Gastrocnemius medialis (tissue), 4 donors: Measurements from ENCODE around the gene PDZRN3. TPM values are rescaled to one million over a fixed set of nuclear protein-coding genes. Genes with fewer than 3 reads are reported as not detected.

Experiments
- ATAC-seq, 2 donors: fragments of 150-250 bp; one replicate each; pipeline ENCODE4 v1.9.1; 2016
- DNase-seq, 2 donors: peaks; one replicate each; pipeline ENCODE4 v3.0.0-alpha.2; 2019
- H3K27ac ChIP-seq, 4 donors: fragments of 200-600 bp; sonication (generic); 1 replicate in 1 of 4; 2 replicates in 3 of 4; pipeline ENCODE4 v1.5.1; 2016 to 2018; ENCODE audit warnings: mild to moderate bottlenecking in 2 of 4, moderate library complexity in 1 of 4
- H3K27me3 ChIP-seq, 3 donors: fragments of 200-600 bp; sonication (generic) in 2 of 3; 1 replicate in 1 of 3; 2 replicates in 2 of 3; pipeline versions ENCODE4 v1.5.1 to v1.6.0; 2016 to 2019; ENCODE audit warnings: mild to moderate bottlenecking in 1 of 3, moderate library complexity in 1 of 3
- H3K36me3 ChIP-seq, 2 donors: fragments of 200-600 bp; sonication (generic) in 1 of 2; one replicate each; pipeline ENCODE4 v1.5.1; 2017 to 2018
- H3K4me1 ChIP-seq, 2 donors: fragments of 200-600 bp; sonication (generic) in 1 of 2; one replicate each; pipeline ENCODE4 v1.5.1; 2016 to 2017; ENCODE audit warnings: mild to moderate bottlenecking in 2 of 2
- H3K4me3 ChIP-seq, 4 donors: fragments of 200-600 bp; sonication (generic) in 3 of 4; 1 replicate in 1 of 4; 2 replicates in 3 of 4; pipeline ENCODE4 v1.5.1; 2016 to 2019; ENCODE audit warnings: mild to moderate bottlenecking in 2 of 4
- H3K9me3 ChIP-seq, 3 donors: fragments of 200-600 bp; sonication (generic) in 2 of 3; 1 replicate in 1 of 3; 2 replicates in 2 of 3; pipeline ENCODE4 v1.5.1; 2016 to 2019
- CTCF ChIP-seq, 5 experiments: fragments of 450-650 bp in 3 of 5; fragments of 200-600 bp in 2 of 5; sonication (generic) in 2 of 5; IDR thresholded peaks in 4 of 5; conservative IDR thresholded peaks in 1 of 5; 1 replicate in 4 of 5; 2 replicates in 1 of 5; pipeline ENCODE4 v1.5.1; 2016 to 2019; ENCODE audit warnings: antibody characterized with exemption in 5 of 5, mild to moderate bottlenecking in 3 of 5, moderate library complexity in 3 of 5
- POLR2A ChIP-seq, 2 donors: fragments of 450-650 bp; IDR thresholded peaks; one replicate each; pipeline ENCODE4 v1.6.1; 2017; ENCODE audit warnings: antibody characterized with exemption in 2 of 2, mild to moderate bottlenecking in 2 of 2, moderate library complexity in 2 of 2
- in situ Hi-C, 4 donors: fragments of 200-750 bp; cut with MboI; loops; one replicate each; pipeline versions ENCODE4 v1.15.0 to v1.8.0; 2017; ENCODE audit warnings: low sequenced_read_pairs in 4 of 4
- intact Hi-C: fragments of 100-400 bp; cut with DNase I; formaldehyde crosslinking; loops from one replicate; pipeline ENCODE4 v1.15.1; 2023; ENCODE audit warnings: low total_unique reads
- total RNA-seq, 4 donors: library from RNA; depleted of rRNA; stranded (reverse); fragments of >200 nt; gene quantifications; one replicate each; pipeline versions ENCODE4 v1.1.0 to v1.2.3, GENCODE V29; 2016

The PDZRN3 gene
- total RNA-seq, 4 donors from 2014 or later, result 9.1 to 30.3 (median 24.7) TPM

- no peak overlapping the region for H3K27ac ChIP-seq
- in situ Hi-C loops, result no loop called here
- TF ChIP-seq CTCF (IDR thresholded peaks at IDR 0.05 in 4 of 5, conservative IDR thresholded peaks at IDR 0.05 in 1 of 5), result no peak
- TF ChIP-seq POLR2A (IDR thresholded peaks at IDR 0.05), result no peak
- no peak for ATAC-seq
- no peaks in the 10 kb centered on the region for H3K36me3 ChIP-seq
- peaks cover 9% of the 10 kb centered on the region in 2 donors for H3K4me1 ChIP-seq
- H3K4me3 ChIP-seq, result no peak overlapping the region
- no peaks in the 10 kb centered on the region for H3K9me3 ChIP-seq
- no peaks in the 10 kb centered on the region for H3K27me3 ChIP-seq
- DNase-seq, result no peak
- intact Hi-C loops, result no loop called here
Measured at GRCh38 chr3:73349657-73350056, 275.1 kb downstream of the PDZRN3 start.

GRCh38 chr3:73342077-73342476, 282.7 kb downstream of the PDZRN3 start:
- H3K36me3 ChIP-seq, result no peaks in the 10 kb centered on the region
- no peak overlapping the region for H3K4me3 ChIP-seq
- ATAC-seq (peak in 1 of 2 donors; percentile 74), DNase-seq (no peak)
- intact Hi-C loops, result no loop called here
- in situ Hi-C loops, result no loop called here
- TF ChIP-seq POLR2A (IDR thresholded peaks at IDR 0.05) (no peak), CTCF (IDR thresholded peaks at IDR 0.05 in 4 of 5, conservative IDR thresholded peaks at IDR 0.05 in 1 of 5) (no peak)
- H3K9me3 ChIP-seq, result no peaks in the 10 kb centered on the region
- no peak overlapping the region for H3K27ac ChIP-seq
- no peaks in the 10 kb centered on the region for H3K27me3 ChIP-seq
- H3K4me1 ChIP-seq, result peaks cover 0 to 9% of the 10 kb centered on the region in 2 donors

- peaks cover 0 to 9% of the 10 kb centered on the region in 2 donors for H3K4me1 ChIP-seq
- no peaks in the 10 kb centered on the region for H3K9me3 ChIP-seq
- no peak for TF ChIP-seq POLR2A (IDR thresholded peaks at IDR 0.05)
- no peak for TF ChIP-seq CTCF (IDR thresholded peaks at IDR 0.05 in 4 of 5, conservative IDR thresholded peaks at IDR 0.05 in 1 of 5)
- no peaks in the 10 kb centered on the region for H3K36me3 ChIP-seq
- in situ Hi-C loops (no loop called here), intact Hi-C loops (no loop called here)
- no peak for DNase-seq
- ATAC-seq, result no peak
- no peak overlapping the region for H3K4me3 ChIP-seq
- H3K27me3 ChIP-seq, result no peaks in the 10 kb centered on the region
- H3K27ac ChIP-seq, result no peak overlapping the region
Measured at GRCh38 chr3:73341272-73341935, 283.3 kb downstream of the PDZRN3 start.

GRCh38 chr3:73332558-73332957, 292.2 kb downstream of the PDZRN3 start:
- Histone ChIP-seq H3K36me3 (no peaks in the 10 kb centered on the region), H3K4me3 (no peak overlapping the region), H3K27ac (no peak overlapping the region), H3K27me3 (no peaks in the 10 kb centered on the region), H3K9me3 (no peaks in the 10 kb centered on the region), H3K4me1 (no peaks in the 10 kb centered on the region)
- in situ Hi-C loops, result no loop called here
- intact Hi-C loops, result no loop called here
- TF ChIP-seq POLR2A (IDR thresholded peaks at IDR 0.05) (no peak), CTCF (IDR thresholded peaks at IDR 0.05 in 4 of 5, conservative IDR thresholded peaks at IDR 0.05 in 1 of 5) (no peak)
- ATAC-seq, result no peak
- no peak for DNase-seq
